Endodermal cell (in vitro differentiated cells): ENCODE measurements around the gene BSCL2. TPM values are rescaled to one million over a fixed set of nuclear protein-coding genes. Genes with fewer than 3 reads are reported as not detected.
A peak's percentile ranks its signal among the peaks of the same experiment; 100 is the strongest.

Experiments used
- DNase-seq: peaks from one replicate; pipeline ENCODE4 v3.0.0-alpha.2; 2017
- H3K27ac ChIP-seq: 2 replicates; pipeline ENCODE4 v1.5.1; 2013; ENCODE audit warnings: mild to moderate bottlenecking, low read depth, low read length, moderate library complexity
- H3K27me3 ChIP-seq: 2 replicates; pipeline ENCODE4 v1.6.1; 2013; ENCODE audit warnings: mild to moderate bottlenecking, low read length, moderate library complexity; ENCODE audit not compliant: insufficient read depth, control insufficient read depth, poor library complexity, severe bottlenecking
- H3K36me3 ChIP-seq: 2 replicates; pipeline ENCODE4 v1.7.0; 2013; ENCODE audit warnings: mild to moderate bottlenecking, low read length, moderate library complexity; ENCODE audit not compliant: control insufficient read depth, insufficient read depth
- H3K4me1 ChIP-seq: one replicate; pipeline ENCODE4 v1.7.0; 2013; ENCODE audit warnings: low read length; ENCODE audit not compliant: control insufficient read depth, insufficient read depth
- H3K4me3 ChIP-seq: 2 replicates; pipeline ENCODE4 v1.5.1; 2013; ENCODE audit warnings: mild to moderate bottlenecking, low read length, moderate library complexity
- H3K9ac ChIP-seq: 2 replicates; pipeline ENCODE4 v1.6.1; 2013; ENCODE audit warnings: mild to moderate bottlenecking, low read length, moderate library complexity; ENCODE audit not compliant: poor library complexity, severe bottlenecking; ENCODE audit errors: extremely low read depth
- H3K9me3 ChIP-seq: 2 replicates; pipeline ENCODE4 v1.6.1; 2013; ENCODE audit warnings: mild to moderate bottlenecking, low read length, moderate library complexity; ENCODE audit not compliant: control insufficient read depth
- H3K27ac Mint-ChIP-seq: 2 replicates; pipeline ENCODE4 v1.8.0; 2020; ENCODE audit warnings: mixed read lengths
- H3K27me3 Mint-ChIP-seq: 2 replicates; pipeline ENCODE4 v1.8.0; 2021; ENCODE audit warnings: mild to moderate bottlenecking, mixed read lengths; ENCODE audit not compliant: insufficient read depth
- H3K36me3 Mint-ChIP-seq: 2 replicates; pipeline ENCODE4 v1.8.0; 2020; ENCODE audit warnings: low read depth, mixed read lengths
- H3K4me1 Mint-ChIP-seq: 2 replicates; pipeline ENCODE4 v1.8.0; 2020; ENCODE audit warnings: mixed read lengths
- H3K4me3 Mint-ChIP-seq: 2 replicates; pipeline ENCODE4 v1.8.0; 2020; ENCODE audit warnings: mild to moderate bottlenecking, moderate library complexity, mixed read lengths
- H3K9me3 Mint-ChIP-seq: 2 replicates; pipeline ENCODE4 v1.8.0; 2020; ENCODE audit warnings: mild to moderate bottlenecking, mixed read lengths
- CTCF ChIP-seq: fragments of 200-600 bp; sonication (generic); conservative IDR thresholded peaks from 2 replicates; pipeline ENCODE4 v1.5.0; 2021; ENCODE audit warnings: antibody characterized with exemption, mild to moderate bottlenecking
- WGBS, 2 experiments: methylation state at CpG; one replicate each; pipeline versions ENCODE4 v1.1.5 to v1.1.7; 2013; ENCODE audit warnings: missing lambda C conversion rate in 2 of 2, mixed read lengths in 1 of 2; ENCODE audit not compliant: insufficient coverage in 1 of 2, insufficient read length in 1 of 2; 5-methylcytosine and 5-hydroxymethylcytosine counted together
- total RNA-seq, 2 donors: library from RNA; stranded (reverse); fragmentation: NEBNext Ultra II Directional in 1 of 2; extraction: Animal tissue kit (Norgen Biotek cat#: 25700) in 1 of 2; gene quantifications; 2 replicates in 1 of 2; 3 replicates in 1 of 2; pipeline ENCODE4 v1.2.1, GENCODE V29; 2021

BSCL2 gene
- total RNA-seq, 2 donors from 2014 or later, result 68.6 to 77.2 TPM

GRCh38 chr11:62724171-62724570 is 16.9 kb upstream of the BSCL2 start:
- peaks cover 61% of the 10 kb centered on the region for H3K36me3 Mint-ChIP-seq
- WGBS, 2 experiments, result 84 to 87% methylated on average over 6 to 8 of the region's 8 CpGs
- Histone ChIP-seq H3K36me3 (peaks cover 55% of the 10 kb centered on the region), H3K4me3 (peak overlapping the region; percentile 97), H3K27ac (no peak overlapping the region), H3K27me3 (no peaks in the 10 kb centered on the region), H3K4me1 (no peaks in the 10 kb centered on the region), H3K9me3 (no peaks in the 10 kb centered on the region), H3K9ac (no peak overlapping the region)
- DNase-seq, result no peak
- TF ChIP-seq CTCF, result no peak
- H3K4me1 Mint-ChIP-seq, result peaks cover 22% of the 10 kb centered on the region
- H3K4me3 Mint-ChIP-seq, result peak overlapping the region; percentile 96
- H3K9me3 Mint-ChIP-seq, result no peaks in the 10 kb centered on the region
- no peaks in the 10 kb centered on the region for H3K27me3 Mint-ChIP-seq
- H3K27ac Mint-ChIP-seq, result peak overlapping the region; percentile 35

GRCh38 chr11:62721994-62722393 is 14.8 kb upstream of the BSCL2 start:
- Mint-ChIP-seq H3K27ac (peak overlapping the region; percentile 94), H3K4me1 (peaks cover 23% of the 10 kb centered on the region), H3K9me3 (no peaks in the 10 kb centered on the region), H3K4me3 (no peak overlapping the region), H3K27me3 (no peaks in the 10 kb centered on the region), H3K36me3 (peaks cover 82% of the 10 kb centered on the region)
- 78 to 89% methylated on average over 3 to 7 of the region's 7 CpGs for WGBS, 2 experiments
- peak; percentile 55 for TF ChIP-seq CTCF
- no peak overlapping the region for H3K9ac ChIP-seq
- no peaks in the 10 kb centered on the region for H3K4me1 ChIP-seq
- peaks cover 77% of the 10 kb centered on the region for H3K36me3 ChIP-seq
- no peaks in the 10 kb centered on the region for H3K9me3 ChIP-seq
- no peak overlapping the region for H3K4me3 ChIP-seq
- no peak overlapping the region for H3K27ac ChIP-seq
- H3K27me3 ChIP-seq, result no peaks in the 10 kb centered on the region
- DNase-seq, result no peak

GRCh38 chr11:62719302-62719978 is 12.2 kb upstream of the BSCL2 start:
- Histone ChIP-seq H3K4me1 (no peaks in the 10 kb centered on the region), H3K27me3 (no peaks in the 10 kb centered on the region), H3K27ac (no peak overlapping the region), H3K9ac (no peak overlapping the region), H3K4me3 (no peak overlapping the region), H3K9me3 (no peaks in the 10 kb centered on the region), H3K36me3 (peaks cover 96% of the 10 kb centered on the region)
- DNase-seq, result no peak
- peaks cover 26% of the 10 kb centered on the region for H3K4me1 Mint-ChIP-seq
- H3K27ac Mint-ChIP-seq, result no peak overlapping the region
- peaks cover 94% of the 10 kb centered on the region for H3K36me3 Mint-ChIP-seq
- 98 to 100% methylated on average over 2 of the region's 2 CpGs for WGBS, 2 experiments
- H3K4me3 Mint-ChIP-seq, result no peak overlapping the region
- TF ChIP-seq CTCF, result no peak
- H3K9me3 Mint-ChIP-seq, result no peaks in the 10 kb centered on the region
- no peaks in the 10 kb centered on the region for H3K27me3 Mint-ChIP-seq
